Right kidney (tissue), 1 donor: ENCODE results near the gene BRPF3.
"Not testable (repeated sequence)": the region's sequence is repeated elsewhere in the genome, so short reads cannot be mapped to it uniquely, and the experiment has no call there.

Source experiments
- DNase-seq: peaks from one replicate; pipeline ENCODE4 v3.0.0-alpha.2; 2016

The BRPF3 gene

DNA sequence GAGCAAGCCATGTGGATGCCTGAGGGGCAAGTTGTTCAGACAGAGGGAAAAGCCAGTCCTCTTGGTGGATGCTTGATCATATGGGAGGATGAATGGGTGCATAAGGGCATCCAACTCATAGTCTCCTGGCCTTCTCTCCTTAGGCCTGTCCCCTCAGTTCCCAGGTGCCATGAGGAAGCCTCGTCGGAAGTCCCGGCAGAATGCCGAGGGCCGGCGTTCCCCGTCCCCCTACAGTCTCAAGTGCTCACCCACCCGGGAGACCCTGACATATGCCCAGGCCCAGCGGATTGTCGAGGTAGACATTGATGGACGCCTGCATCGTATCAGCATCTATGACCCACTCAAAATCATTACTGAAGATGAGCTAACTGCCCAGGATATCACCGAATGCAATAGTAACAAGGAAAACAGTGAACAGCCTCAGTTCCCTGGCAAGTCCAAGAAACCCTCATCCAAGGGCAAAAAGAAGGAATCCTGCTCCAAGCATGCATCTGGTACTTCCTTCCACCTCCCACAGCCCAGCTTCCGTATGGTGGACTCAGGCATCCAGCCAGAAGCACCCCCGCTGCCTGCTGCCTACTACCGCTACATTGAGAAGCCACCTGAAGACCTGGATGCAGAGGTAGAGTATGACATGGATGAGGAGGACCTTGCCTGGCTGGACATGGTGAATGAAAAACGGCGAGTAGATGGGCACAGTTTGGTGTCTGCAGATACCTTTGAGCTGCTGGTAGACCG is 3.8 kb downstream of the BRPF3 start:
- no peak for DNase-seq

DNA sequence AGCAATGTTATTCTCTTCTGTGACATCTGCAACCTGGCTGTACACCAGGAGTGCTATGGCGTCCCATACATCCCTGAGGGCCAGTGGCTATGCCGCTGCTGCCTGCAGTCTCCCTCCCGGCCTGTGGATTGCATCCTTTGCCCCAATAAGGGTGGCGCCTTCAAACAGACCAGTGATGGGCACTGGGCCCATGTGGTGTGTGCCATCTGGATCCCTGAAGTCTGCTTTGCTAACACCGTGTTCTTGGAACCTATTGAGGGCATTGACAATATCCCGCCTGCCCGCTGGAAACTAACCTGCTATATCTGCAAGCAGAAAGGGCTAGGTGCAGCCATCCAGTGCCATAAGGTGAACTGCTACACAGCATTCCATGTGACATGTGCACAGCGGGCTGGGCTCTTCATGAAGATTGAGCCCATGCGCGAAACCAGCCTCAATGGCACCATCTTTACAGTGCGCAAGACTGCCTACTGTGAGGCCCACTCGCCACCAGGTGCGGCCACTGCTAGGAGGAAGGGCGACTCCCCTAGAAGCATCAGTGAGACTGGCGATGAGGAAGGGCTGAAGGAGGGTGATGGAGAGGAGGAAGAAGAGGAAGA is 4.6 kb downstream of the BRPF3 start:
- DNase-seq: no peak

DNA sequence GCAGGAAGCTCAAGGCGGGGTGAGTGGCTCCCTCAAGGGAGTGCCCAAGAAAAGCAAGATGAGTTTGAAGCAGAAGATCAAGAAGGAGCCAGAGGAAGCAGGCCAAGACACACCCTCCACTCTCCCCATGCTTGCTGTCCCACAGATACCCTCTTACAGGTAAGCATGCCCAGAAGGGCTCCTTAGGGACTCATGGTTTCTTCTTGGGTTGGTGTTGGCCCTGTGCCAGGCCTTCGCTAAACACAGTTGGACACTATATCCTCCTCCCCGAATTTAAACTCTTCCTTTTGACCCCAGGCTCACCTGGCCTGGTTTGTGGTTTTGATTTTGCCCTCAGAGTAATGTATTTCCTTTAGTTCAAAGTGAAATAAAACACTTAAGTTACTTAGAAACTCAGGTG is 5.1 kb downstream of the BRPF3 start:
- no peak for DNase-seq

DNA sequence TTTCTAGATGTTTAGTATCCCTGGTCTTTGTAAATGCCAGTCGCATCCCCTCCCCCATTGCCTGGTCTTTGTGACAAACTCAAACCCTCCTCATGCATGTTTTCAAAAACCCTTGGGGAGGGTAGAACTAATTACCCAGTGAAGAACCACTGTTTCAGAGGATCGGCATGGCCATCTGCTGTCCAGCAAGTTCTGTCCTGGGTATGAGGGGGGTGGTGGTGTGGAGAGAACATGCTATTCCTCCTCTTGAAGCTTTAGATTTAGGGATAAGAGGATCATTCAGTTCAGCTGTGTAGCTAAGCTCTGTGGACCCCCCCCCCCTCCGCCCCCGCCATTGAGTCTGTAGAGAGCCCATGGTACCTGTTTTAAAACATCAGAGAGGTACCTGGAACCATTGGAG is 5.6 kb downstream of the BRPF3 start:
- DNase-seq: no peak

DNA sequence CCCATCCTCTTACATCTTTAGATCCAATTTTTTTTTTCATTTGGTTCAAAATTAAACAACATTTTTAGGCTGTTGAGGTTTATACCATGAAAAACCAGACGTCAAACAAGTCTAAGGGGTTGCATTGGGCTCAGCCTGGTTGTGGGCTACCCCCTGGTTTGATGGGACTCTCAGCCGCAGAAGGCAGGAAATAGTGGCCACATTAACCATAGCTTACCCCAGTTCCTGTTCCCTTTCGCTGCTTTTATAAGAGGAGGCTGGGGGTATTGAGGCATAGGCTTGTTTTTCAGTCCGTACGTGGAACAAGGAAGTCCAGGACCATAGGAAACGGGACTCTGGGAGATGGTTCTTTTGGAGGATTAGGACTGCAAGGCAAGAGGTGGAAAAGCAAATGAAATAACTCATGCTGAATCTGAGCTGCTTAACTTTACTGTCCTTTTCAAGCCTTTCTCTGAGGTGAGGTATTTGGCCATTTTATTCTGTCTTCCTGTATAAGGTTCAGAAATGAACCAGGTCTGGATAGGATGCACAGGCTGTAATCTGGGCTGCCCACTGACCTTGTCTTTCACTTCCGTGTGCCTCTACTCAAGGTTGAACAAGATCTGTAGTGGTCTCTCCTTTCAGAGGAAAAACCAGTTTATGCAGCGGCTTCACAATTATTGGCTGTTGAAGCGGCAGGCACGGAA is 7.7 kb downstream of the BRPF3 start:
- no peak for DNase-seq

DNA sequence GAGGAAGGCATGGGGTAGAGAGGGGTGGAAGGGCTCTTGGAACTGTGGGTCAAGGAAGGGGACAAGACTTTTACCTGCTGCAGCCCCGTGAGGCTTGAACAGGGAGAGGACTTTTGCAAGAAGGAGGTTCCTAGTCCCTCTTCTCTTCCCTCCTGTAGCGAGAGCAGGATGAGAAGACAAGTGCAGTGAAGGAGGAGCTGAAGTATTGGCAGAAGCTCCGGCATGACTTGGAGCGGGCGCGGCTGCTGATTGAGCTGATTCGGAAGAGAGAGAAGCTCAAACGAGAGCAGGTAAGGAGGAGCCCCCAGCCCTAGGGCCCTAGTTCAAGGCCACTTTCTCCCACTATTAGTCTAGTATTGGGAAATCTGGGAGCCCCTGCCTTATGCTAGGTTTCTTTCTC is 10.6 kb downstream of the BRPF3 start:
- DNase-seq: no peak

DNA sequence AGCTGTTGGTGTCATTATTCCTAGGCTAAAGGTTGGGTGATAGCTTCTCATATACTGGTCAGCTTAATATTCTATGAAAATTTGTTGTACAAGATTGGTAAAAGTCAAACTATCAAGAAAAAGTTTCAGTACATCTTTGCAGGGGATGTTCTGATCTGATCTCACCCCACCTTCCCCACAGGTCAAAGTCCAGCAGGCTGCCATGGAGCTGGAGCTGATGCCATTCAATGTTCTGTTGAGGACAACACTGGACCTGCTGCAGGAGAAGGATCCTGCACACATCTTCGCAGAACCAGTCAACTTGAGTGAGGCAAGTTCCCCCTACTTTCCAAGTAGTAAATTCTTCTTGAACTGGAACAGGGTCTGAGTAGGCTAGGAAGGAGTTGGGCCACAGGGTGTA is 13.1 kb downstream of the BRPF3 start:
- no peak for DNase-seq

DNA sequence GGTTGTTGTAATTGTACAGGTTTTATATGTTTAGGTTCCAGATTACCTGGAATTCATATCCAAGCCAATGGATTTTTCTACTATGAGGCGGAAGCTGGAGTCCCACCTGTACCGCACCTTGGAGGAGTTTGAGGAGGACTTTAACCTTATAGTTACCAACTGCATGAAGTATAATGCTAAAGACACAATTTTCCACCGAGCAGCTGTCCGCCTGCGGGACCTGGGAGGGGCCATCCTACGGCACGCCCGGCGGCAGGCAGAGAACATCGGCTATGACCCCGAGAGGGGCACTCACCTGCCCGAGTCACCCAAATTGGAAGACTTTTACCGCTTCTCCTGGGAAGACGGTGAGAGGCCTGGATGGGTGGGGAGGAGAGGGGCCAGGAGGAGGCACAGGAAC is 13.6 kb downstream of the BRPF3 start:
- DNase-seq: no peak

DNA sequence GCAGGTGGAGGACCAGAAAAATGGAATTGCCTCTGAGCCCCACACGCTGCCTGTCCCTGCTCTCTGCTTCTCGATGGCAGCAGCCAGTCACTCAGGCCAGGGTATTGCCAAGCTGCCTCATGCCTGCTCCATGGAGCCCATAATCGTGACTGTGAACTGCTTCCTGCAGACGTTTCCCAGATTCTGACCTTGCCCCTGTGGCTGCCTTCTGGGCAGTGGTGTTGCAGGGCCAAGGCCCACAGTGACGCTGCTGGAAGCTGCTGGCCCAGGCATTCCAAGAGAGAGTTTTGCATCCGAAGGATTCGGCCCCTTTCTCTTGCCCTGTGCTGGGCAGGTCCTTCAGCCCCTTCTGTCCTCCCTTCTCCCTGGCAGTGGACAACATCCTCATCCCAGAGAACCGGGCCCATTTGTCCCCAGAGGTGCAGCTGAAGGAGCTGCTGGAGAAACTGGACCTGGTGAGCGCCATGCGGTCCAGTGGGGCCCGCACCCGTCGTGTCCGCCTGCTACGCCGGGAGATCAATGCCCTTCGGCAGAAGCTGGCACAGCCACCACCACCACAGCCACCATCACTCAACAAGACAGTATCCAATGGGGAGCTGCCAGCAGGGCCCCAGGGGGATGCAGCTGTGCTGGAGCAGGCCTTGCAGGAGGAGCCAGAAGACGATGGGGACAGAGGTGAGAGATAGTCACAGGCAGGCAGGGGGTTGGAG is 14.5 kb downstream of the BRPF3 start:
- no peak for DNase-seq

DNA sequence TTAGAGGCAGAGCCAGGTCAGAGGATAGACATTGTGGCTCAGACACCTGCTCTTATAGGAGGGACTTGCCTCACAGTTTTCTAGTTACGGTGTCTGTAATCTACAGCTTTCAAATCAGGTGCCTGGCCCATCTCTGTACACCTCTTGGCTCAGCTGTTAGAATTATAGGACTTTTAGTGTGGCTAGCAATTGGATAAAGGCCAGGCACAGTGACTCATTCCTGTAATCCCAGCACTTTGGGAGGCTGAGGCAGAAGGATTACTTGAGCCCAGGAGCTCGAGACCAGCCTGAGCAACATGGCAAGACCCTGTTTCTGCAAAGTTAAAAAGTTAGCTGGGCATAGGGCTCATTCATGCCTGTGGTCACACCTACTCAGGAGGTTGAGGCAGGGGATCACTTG is 20.0 kb downstream of the BRPF3 start:
- DNase-seq: no peak

DNA sequence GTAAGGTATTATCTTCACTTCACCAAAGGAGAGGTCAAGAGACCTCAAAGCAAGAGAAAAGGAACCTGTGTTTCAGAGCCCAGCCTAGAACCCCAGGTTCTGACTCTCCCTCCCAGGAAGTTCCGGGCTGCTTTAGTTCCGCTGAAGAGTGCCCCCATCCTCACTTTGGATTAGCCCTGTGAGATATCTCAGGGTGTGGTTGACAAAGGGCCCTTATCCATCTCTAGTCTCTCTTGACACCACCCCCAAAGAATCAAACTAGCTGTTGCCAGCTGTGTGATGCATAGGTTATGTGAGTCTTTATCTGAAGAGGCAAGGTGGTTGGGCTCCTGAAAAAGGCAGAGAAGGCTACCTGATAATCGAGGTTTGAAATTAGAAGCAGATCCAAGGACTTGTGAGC is 20.6 kb downstream of the BRPF3 start:
- no peak for DNase-seq

DNA sequence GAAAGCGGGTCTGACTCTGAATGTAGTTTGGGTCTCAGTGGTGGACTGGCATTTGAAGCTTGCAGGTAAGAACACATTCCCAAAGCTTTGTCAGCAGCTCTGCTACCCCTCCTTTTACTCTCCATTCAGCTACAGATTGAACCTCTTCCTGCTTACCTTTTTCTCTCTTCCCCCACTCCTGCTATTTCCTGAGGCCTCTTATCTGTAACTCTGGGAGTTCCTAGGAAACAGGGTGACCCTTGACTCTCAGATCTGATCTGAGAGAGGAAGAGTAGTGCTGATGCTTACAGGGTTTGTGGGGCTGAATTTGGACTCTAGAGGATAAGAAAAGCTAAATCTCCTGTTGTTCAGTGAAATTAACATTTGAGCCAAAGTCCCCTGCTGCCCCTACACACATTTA is 21.4 kb downstream of the BRPF3 start:
- DNase-seq: no peak

DNA sequence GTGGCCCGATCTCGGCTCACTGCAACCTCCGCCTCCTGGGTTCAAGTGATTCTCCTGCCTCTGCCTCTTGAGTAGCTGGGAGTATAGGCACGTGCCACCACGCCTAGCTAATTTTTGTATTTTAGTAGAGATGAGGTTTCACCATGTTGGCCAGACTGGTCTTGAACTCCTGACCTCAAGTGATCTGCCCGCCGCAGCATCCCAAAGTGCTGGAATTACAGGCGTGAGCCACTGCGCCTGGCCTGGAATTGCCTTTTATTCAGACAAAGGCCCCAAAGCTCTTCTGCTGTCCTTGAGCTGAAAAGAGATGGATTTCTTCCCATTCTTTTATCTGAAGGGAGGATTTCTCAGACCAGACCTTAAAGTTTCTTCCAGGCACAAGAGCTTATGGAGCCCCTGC is 22.0 kb downstream of the BRPF3 start:
- DNase-seq: not testable (repeated sequence)

DNA sequence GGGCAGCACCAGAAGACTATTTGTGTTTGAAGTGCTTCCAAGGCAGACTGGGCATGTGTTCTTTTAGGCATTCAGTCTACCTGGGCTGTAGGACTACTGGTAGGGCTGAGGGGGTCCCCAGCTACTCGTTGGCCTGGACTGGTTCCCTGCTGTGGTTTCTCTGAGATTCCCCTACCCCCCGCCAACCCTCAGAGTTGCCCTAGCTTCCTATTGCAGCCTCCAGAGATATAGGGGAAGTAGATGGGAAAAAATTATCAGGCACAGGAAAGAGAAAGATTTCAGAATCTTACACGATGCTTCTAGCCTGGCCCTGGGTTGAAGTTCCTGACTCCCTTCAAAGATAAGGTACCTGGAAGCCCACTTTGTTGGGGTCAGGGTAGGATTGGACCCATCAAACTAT is 22.5 kb downstream of the BRPF3 start:
- no peak for DNase-seq

DNA sequence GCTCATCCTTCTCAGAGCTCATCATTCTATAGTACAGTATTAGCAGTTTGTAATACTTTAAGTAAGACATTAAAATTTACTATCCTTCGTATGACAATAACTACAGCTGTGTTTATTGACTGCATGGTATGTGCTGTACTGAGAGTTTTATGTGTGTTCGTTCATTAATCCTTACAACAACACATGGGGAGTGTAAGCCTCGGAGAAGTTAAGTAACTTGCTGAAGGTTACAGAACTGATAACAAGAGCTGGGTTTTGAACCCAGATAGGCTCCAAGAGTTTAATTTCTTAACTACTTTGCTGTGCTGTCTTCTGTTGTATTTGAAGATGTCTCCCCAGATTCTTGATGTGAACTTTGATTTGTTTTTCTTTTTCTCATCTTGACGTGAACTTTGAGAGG is 23.7 kb downstream of the BRPF3 start:
- no peak for DNase-seq

DNA sequence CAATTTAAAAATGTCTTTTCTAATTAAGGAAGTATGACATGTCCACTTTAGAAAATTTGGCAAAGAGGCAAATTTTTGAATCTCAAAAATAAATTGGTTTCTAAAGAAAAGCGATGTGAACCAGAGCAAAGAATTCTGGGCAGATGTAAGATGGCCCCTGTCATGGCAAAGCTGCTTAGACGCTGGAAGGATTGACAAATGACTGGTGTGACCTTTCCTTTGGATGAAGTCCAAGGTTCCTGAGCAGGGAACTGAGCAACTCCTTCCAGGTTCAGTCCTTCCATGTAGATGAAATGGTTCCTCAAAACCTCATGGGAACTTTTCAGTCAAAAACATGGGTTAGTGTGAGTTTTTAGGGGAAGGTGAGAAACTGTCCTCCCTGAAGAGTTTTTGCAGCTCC is 25.1 kb downstream of the BRPF3 start:
- no peak for DNase-seq

DNA sequence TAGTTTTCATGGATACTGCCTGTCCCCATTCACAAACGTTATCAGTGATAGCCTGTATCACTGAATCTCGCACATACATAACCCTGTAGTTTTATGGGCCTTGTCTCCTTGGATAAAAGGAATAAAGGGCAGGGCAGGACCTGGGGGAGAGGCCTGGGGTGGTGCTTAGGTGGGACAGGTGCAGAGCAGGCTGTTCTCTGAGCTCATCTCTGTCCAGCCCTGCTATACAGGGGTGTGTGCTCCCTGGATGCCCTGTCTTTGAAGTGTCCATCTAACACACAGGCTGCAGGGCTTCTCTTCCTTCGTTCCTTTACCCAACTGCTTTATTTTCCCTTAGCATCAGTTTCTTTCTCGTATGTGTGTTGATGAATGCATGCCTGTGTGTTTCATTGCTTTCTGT is 26.4 kb downstream of the BRPF3 start:
- no peak for DNase-seq

DNA sequence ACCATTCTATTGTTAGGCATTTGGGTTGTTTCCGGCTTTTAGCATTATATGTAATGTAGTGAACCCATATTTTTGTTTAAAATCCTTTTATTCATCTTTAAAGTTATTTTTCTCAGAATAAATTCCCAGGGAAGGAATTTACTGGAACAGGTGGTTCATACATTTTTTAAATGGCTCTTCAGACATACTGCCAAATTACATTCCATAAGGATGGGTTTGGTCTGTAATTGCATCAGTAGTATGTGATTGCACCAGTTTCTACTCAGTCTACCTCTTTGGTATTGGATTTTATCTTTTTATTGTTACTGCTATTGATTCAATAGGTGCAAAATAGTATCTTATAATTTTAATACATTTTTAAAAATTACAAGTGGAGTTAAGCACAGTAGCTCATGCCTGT is 27.2 kb downstream of the BRPF3 start:
- DNase-seq: no peak

DNA sequence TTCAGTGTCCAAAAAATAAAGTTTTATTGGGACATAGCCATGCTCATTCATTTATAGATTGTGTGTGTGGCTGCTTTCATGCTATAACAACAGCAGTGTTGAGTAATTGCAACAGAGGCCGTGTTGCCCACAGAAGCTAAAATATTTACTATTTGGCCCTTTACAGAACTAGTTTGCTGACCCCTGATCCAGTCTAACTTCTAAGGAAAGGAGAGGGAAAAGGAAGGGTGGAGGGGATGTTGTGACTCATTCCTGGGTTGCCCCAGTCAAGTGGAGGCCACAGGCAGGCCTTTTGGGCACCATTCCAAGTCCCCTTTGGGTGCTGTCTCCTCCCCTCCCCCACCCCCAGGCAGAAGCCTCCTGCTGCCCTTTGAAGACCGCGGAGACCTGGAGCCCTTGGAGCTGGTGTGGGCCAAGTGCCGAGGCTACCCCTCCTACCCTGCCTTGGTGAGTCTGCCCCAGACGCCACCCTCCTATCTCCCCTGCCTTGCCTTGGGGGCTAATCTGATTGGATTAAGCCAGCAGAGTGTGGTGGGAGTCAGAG is 28.4 kb downstream of the BRPF3 start:
- no peak for DNase-seq

DNA sequence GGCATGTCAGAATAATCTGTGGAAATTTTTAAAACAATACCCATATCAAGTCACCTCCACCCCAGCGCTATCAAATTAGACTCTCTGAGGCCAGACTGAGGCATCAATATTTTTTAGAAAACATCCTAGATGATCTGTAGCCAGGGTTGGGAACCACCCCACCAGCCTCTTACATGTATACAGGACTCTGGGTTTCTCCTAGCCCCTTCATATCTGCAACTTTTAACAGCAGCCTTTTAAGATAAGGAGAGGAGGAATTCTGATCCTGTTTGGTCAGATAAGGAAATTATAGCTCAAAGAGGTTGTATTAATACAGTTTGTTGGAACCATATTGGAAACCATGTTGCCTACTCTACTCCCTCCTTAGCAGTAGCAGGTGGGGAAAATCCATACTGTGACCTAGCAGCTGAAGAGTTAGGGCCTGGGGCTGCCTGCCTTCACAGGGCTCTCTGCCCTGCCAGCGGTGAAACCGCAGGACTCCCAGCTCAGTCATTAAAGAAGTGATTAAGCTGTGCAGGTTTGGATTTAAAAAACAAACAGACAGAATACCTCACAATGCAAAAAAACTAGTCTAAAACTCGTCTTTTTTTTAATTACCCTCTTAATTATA is 30.0 kb downstream of the BRPF3 start:
- no peak for DNase-seq

DNA sequence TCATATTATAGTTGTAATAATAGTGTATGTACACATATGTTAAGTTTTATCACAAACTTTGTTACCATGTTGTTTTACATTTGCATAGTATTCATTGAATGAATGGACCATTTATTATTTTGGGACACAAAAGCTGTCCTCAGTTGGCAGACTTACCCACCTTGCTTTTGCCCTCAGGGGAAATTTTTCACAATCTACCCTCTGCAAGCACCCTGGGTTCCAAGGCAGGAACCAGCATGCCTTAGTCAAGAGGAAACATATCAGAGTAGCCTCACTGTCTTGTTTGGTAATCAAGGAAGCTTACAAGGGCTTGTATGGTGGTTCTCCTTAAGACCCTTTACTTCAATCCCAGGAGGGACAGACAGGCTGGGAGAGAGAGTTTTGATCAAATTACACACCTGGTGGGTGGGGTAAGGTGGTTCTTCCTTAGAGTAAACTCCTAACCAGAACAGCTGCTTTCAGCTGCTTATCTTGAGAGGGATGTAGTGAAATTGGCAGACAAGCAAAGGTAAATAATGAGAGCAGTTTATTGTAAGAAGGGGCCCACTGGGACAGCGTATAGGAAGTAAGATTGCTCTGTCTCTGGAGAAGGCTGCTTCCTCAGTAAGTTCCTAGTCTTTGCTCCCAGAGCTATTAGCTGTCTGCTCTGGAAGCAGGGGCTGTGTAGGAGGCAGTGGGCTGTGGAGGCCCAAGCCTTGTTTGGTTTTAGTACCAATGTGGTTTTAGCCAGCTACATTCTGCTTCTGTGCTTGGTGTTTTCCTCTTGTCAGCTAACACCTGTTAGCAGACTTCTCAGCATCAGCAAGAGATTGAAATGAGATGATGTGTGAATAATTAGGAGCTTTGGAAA is 31.1 kb downstream of the BRPF3 start:
- no peak for DNase-seq

DNA sequence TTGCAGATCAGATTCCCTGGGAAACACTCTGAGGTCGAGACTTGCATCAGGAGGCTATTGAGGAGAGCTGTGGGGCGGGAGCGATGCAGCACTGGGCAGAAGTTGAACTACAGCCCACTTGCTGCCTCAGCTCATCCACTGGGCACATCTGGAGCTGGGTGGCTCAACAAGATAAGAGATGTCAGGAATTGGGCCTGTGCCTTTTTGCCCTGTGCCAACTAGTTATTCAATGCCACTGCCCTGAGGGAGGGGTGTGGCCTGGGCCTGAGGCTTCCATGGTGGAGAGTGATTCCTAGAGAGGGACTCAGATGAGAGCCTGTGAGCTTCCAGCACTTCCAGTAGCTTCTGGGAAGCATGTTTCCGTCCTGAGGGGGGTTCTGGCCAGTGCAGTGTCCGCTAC is 32.7 kb downstream of the BRPF3 start:
- no peak for DNase-seq
